Spleen (tissue), 7 donors: ENCODE results near the gene NAALADL2.

Source experiments
- POLR2A ChIP-seq, 3 donors: fragments of 450-650 bp; IDR thresholded peaks; one replicate each; pipeline ENCODE4 v1.5.1; 2017; ENCODE audit warnings: antibody characterized with exemption in 3 of 3, mild to moderate bottlenecking in 1 of 3
- POLR2AphosphoS5 ChIP-seq, 3 donors: sonication (generic); formaldehyde crosslinking; IDR thresholded peaks; one replicate each; pipeline ENCODE4 v1.5.1; 2017; ENCODE audit warnings: antibody characterized with exemption in 3 of 3
- TF ChIP-seq, protein P1 (sequence below), 11 experiments: fragments of 200-600 bp in 7 of 11; fragments of 450-650 bp in 4 of 11; sonication (generic) in 4 of 11; IDR thresholded peaks in 8 of 11; conservative IDR thresholded peaks in 3 of 11; 1 replicate in 7 of 11; 2 replicates in 4 of 11; pipeline versions ENCODE4 v1.4.0 to v1.8.0; 2016 to 2021; ENCODE audit warnings: antibody characterized with exemption in 11 of 11, inconsistent platforms in 4 of 11, mild to moderate bottlenecking in 1 of 11
- donor health status: DM: no; HTN: no; CAD: no; lungs with moderate emphysema.
- donor health status: DM: no; HTN: no; CAD: no.
- donor health status: DM: no; HTN: no; CAD: no.

GRCh38 chr3:175445741-175446140, 586.6 kb downstream of the NAALADL2 start:
- TF ChIP-seq, protein P1, sequence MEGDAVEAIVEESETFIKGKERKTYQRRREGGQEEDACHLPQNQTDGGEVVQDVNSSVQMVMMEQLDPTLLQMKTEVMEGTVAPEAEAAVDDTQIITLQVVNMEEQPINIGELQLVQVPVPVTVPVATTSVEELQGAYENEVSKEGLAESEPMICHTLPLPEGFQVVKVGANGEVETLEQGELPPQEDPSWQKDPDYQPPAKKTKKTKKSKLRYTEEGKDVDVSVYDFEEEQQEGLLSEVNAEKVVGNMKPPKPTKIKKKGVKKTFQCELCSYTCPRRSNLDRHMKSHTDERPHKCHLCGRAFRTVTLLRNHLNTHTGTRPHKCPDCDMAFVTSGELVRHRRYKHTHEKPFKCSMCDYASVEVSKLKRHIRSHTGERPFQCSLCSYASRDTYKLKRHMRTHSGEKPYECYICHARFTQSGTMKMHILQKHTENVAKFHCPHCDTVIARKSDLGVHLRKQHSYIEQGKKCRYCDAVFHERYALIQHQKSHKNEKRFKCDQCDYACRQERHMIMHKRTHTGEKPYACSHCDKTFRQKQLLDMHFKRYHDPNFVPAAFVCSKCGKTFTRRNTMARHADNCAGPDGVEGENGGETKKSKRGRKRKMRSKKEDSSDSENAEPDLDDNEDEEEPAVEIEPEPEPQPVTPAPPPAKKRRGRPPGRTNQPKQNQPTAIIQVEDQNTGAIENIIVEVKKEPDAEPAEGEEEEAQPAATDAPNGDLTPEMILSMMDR (IDR thresholded peaks at IDR 0.05 in 8 of 11, conservative IDR thresholded peaks at IDR 0.05 in 3 of 11): no peak
- TF ChIP-seq POLR2AphosphoS5 (IDR thresholded peaks at IDR 0.05) (no peak), POLR2A (IDR thresholded peaks at IDR 0.05) (no peak)
